ENCODE results near the gene YKT6. TPM values are rescaled to one million over a fixed set of nuclear protein-coding genes. Genes with fewer than 3 reads are reported as not detected.
A peak's percentile ranks its signal among the peaks of the same experiment; 100 is the strongest.

YKT6 gene
- 39.0 TPM for total RNA-seq

GRCh38 chr7:44200699-44201461, at the start of gene YKT6:
TSS of gene YKT6 (plus strand) at chr7:44200978. CDS start at chr7:44201136, 158 bp downstream.
- peaks cover 7% of the 10 kb centered on the region for H3K27me3 ChIP-seq (ENCODE audit: insufficient read depth, low read length)
- H3K9me3 ChIP-seq (ENCODE audit: low read depth, low read length): no peaks in the 10 kb centered on the region
- peaks cover 15% of the 10 kb centered on the region for H3K4me1 ChIP-seq (ENCODE audit: insufficient read depth, low read length)
- peak within 1 kb of the TSS; percentile 89 for H3K4me3 ChIP-seq (ENCODE audit: low read length)

GRCh38 chr7:44151956-44152355, 48.8 kb upstream of the YKT6 start:
- Histone ChIP-seq H3K9me3 (ENCODE audit: low read depth, low read length) (no peaks in the 10 kb centered on the region), H3K4me3 (ENCODE audit: low read length) (no peak overlapping the region), H3K27me3 (ENCODE audit: insufficient read depth, low read length) (no peaks in the 10 kb centered on the region), H3K4me1 (ENCODE audit: insufficient read depth, low read length) (no peaks in the 10 kb centered on the region)

GRCh38 chr7:44152971-44153947, 47.5 kb upstream of the YKT6 start:
- Histone ChIP-seq H3K4me3 (ENCODE audit: low read length) (no peak overlapping the region), H3K4me1 (ENCODE audit: insufficient read depth, low read length) (no peaks in the 10 kb centered on the region), H3K9me3 (ENCODE audit: low read depth, low read length) (no peaks in the 10 kb centered on the region), H3K27me3 (ENCODE audit: insufficient read depth, low read length) (no peaks in the 10 kb centered on the region)

GRCh38 chr7:44153948-44154335, 46.8 kb upstream of the YKT6 start:
- Histone ChIP-seq H3K9me3 (ENCODE audit: low read depth, low read length) (no peaks in the 10 kb centered on the region), H3K27me3 (ENCODE audit: insufficient read depth, low read length) (no peaks in the 10 kb centered on the region), H3K4me1 (ENCODE audit: insufficient read depth, low read length) (no peaks in the 10 kb centered on the region), H3K4me3 (ENCODE audit: low read length) (no peak overlapping the region)

GRCh38 chr7:44154703-44155102, 46.1 kb upstream of the YKT6 start:
- Histone ChIP-seq H3K4me1 (ENCODE audit: insufficient read depth, low read length) (no peaks in the 10 kb centered on the region), H3K4me3 (ENCODE audit: low read length) (no peak overlapping the region), H3K27me3 (ENCODE audit: insufficient read depth, low read length) (no peaks in the 10 kb centered on the region), H3K9me3 (ENCODE audit: low read depth, low read length) (no peaks in the 10 kb centered on the region)

GRCh38 chr7:44155191-44156185, 45.3 kb upstream of the YKT6 start:
- H3K9me3 ChIP-seq (ENCODE audit: low read depth, low read length): no peaks in the 10 kb centered on the region
- no peak overlapping the region for H3K4me3 ChIP-seq (ENCODE audit: low read length)
- H3K27me3 ChIP-seq (ENCODE audit: insufficient read depth, low read length): no peaks in the 10 kb centered on the region
- H3K4me1 ChIP-seq (ENCODE audit: insufficient read depth, low read length): no peaks in the 10 kb centered on the region

- H3K4me1 ChIP-seq (ENCODE audit: insufficient read depth, low read length): no peaks in the 10 kb centered on the region
- H3K9me3 ChIP-seq (ENCODE audit: low read depth, low read length): no peaks in the 10 kb centered on the region
- no peaks in the 10 kb centered on the region for H3K27me3 ChIP-seq (ENCODE audit: insufficient read depth, low read length)
- no peak overlapping the region for H3K4me3 ChIP-seq (ENCODE audit: low read length)
Measured at GRCh38 chr7:44156453-44157010, 44.2 kb upstream of the YKT6 start.

GRCh38 chr7:44157116-44158080, 43.4 kb upstream of the YKT6 start:
- Histone ChIP-seq H3K27me3 (ENCODE audit: insufficient read depth, low read length) (no peaks in the 10 kb centered on the region), H3K4me3 (ENCODE audit: low read length) (no peak overlapping the region), H3K4me1 (ENCODE audit: insufficient read depth, low read length) (no peaks in the 10 kb centered on the region), H3K9me3 (ENCODE audit: low read depth, low read length) (no peaks in the 10 kb centered on the region)

- Histone ChIP-seq H3K4me1 (ENCODE audit: insufficient read depth, low read length) (no peaks in the 10 kb centered on the region), H3K4me3 (ENCODE audit: low read length) (no peak overlapping the region), H3K27me3 (ENCODE audit: insufficient read depth, low read length) (no peaks in the 10 kb centered on the region), H3K9me3 (ENCODE audit: low read depth, low read length) (no peaks in the 10 kb centered on the region)
Measured at GRCh38 chr7:44158096-44158872, 42.5 kb upstream of the YKT6 start.

GRCh38 chr7:44158873-44159631, 41.7 kb upstream of the YKT6 start:
- H3K4me3 ChIP-seq (ENCODE audit: low read length): no peak overlapping the region
- H3K27me3 ChIP-seq (ENCODE audit: insufficient read depth, low read length): no peaks in the 10 kb centered on the region
- H3K9me3 ChIP-seq (ENCODE audit: low read depth, low read length): no peaks in the 10 kb centered on the region
- H3K4me1 ChIP-seq (ENCODE audit: insufficient read depth, low read length): no peaks in the 10 kb centered on the region

GRCh38 chr7:44159824-44160630, 40.8 kb upstream of the YKT6 start:
- H3K4me1 ChIP-seq (ENCODE audit: insufficient read depth, low read length): no peaks in the 10 kb centered on the region
- no peak overlapping the region for H3K4me3 ChIP-seq (ENCODE audit: low read length)
- no peaks in the 10 kb centered on the region for H3K9me3 ChIP-seq (ENCODE audit: low read depth, low read length)
- H3K27me3 ChIP-seq (ENCODE audit: insufficient read depth, low read length): no peaks in the 10 kb centered on the region

GRCh38 chr7:44161371-44161770, 39.4 kb upstream of the YKT6 start:
- no peak overlapping the region for H3K4me3 ChIP-seq (ENCODE audit: low read length)
- H3K4me1 ChIP-seq (ENCODE audit: insufficient read depth, low read length): no peaks in the 10 kb centered on the region
- no peaks in the 10 kb centered on the region for H3K27me3 ChIP-seq (ENCODE audit: insufficient read depth, low read length)
- no peaks in the 10 kb centered on the region for H3K9me3 ChIP-seq (ENCODE audit: low read depth, low read length)

Measured in mononuclear cell (primary cell).